ENCODE data around the gene TMTC1.

DNA sequence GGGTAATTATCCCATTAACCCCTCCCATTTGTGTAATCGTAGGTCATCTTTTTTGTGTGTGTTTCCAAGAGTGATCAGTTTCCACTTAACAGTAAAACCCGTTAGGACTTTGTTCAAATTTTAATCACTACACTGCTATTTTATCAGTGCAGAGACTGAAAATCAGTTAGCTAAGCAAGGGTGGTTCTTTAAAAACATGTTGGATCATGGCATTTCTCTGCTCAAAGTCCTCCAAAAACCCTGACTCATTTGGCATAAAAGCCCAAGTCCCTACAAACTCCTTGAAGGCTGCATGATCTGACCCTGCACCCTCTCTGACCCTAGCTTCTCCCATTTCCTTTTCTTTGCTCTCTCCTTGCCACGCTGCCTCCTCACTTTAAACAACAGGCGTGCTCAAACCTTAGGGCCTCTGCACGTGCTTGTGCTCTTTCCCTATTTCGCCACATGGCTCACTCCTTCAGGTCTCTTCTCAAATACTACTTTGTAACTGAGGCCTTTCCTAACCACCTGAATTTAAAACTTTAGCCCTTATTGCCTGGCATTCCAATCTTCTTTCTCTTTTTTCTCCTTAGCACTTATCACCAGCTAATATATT, 273.1 kb downstream of the TMTC1 start:
- TF ChIP-seq POLR2A (IDR thresholded peaks at IDR 0.05; ENCODE audit: low read depth) = no peak
- TF ChIP-seq, protein P1, sequence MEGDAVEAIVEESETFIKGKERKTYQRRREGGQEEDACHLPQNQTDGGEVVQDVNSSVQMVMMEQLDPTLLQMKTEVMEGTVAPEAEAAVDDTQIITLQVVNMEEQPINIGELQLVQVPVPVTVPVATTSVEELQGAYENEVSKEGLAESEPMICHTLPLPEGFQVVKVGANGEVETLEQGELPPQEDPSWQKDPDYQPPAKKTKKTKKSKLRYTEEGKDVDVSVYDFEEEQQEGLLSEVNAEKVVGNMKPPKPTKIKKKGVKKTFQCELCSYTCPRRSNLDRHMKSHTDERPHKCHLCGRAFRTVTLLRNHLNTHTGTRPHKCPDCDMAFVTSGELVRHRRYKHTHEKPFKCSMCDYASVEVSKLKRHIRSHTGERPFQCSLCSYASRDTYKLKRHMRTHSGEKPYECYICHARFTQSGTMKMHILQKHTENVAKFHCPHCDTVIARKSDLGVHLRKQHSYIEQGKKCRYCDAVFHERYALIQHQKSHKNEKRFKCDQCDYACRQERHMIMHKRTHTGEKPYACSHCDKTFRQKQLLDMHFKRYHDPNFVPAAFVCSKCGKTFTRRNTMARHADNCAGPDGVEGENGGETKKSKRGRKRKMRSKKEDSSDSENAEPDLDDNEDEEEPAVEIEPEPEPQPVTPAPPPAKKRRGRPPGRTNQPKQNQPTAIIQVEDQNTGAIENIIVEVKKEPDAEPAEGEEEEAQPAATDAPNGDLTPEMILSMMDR (IDR thresholded peaks at IDR 0.05) = no peak
